Left ventricle myocardium superior (tissue), 1 donor: Measurements from ENCODE around the gene GRIK5. TPM values are rescaled to one million over a fixed set of nuclear protein-coding genes. Genes with fewer than 3 reads are reported as not detected.
A peak's percentile ranks its signal among the peaks of the same experiment; 100 is the strongest.
"Not testable (repeated sequence)": the region's sequence is repeated elsewhere in the genome, so short reads cannot be mapped to it uniquely, and the experiment has no call there.

Experiments
- ATAC-seq: fragments of 200-7000 bp; cut with Tn5 transposase; one replicate; pipeline ENCODE4 v1.9.1; 2020; ENCODE audit warnings: mild to moderate bottlenecking, moderate library complexity
- DNase-seq: peaks from one replicate; pipeline ENCODE4 v3.0.0-alpha.2; 2020
- intact Hi-C: fragments of 100-400 bp; cut with micrococcal nuclease; formaldehyde crosslinking; loops from one replicate; pipeline ENCODE4 v1.11.0; 2022
- total RNA-seq: library from RNA; stranded (reverse); fragmentation: NEBNext Ultra II Directional; extraction: Animal tissue kit (Norgen Biotek cat#: 25700); gene quantifications from one replicate; pipeline ENCODE4 v1.2.1, GENCODE V29; 2021
- donor health status: DM: no; HTN: yes; CAD: no; lungs with severe emphysema.

GRIK5 gene
- total RNA-seq, 1 donor from 2014 or later: 5.4 TPM

DNA sequence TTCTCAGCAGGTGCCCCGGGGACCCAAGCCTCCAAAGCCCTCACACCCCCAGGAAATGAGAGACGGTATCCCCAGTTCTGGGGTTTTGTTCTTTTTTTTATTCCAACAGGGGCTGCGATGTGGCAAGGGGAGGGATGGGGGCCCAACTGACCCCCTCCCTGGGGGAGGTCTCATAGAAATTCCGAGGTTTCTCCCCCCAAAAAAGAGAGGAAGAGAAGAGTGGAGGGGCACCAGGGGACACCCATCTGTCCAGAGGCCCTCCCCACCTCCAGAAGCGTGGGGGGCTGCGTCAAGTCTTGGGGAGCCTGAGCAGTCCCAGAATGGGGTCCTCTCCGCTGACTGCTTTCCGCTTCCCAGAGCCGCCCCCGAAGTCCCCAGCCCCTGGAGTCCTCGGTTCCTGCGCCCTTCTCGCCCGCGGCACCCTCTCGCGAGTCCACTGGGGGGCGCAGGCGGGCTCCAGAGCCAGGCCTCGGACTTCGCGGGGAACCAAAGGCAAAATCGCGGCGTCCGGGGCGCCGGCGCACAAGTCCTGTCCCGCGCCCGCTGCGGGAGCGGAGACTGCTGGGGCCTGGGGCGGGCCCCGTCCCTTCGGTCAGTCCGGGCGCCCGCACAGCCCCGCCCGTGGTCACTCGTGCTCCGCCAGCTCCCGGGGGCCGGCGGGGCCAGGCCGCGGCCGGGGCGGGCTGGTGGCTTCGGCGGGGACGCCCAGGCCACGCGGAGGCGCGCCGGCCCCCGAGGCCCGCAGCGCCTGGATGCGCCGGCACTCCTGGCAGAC is 71.6 kb downstream of the GRIK5 start:
- ATAC-seq: peak; percentile 14
- DNase-seq: peak; percentile 73
- intact Hi-C loops: no loop called here

DNA sequence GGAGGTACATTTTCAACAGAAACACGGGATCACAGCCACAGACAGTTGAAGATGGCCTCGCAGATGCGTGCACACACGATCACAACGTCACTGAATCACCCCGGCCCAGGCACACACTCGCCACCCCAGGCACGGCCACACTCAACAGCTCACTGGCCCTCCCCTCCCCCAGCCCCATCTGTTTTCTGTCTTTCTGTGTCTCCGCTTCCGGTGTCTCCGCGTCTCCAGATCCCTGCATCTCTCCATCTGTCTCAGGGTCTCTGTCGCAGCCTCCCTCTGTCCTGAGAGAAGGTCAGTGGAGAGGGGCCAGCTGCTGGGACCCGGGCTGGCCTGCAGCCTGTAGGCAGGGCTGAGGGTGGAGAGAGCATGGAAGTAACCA is 72.2 kb downstream of the GRIK5 start:
- no peak for ATAC-seq
- no peak for DNase-seq

DNA sequence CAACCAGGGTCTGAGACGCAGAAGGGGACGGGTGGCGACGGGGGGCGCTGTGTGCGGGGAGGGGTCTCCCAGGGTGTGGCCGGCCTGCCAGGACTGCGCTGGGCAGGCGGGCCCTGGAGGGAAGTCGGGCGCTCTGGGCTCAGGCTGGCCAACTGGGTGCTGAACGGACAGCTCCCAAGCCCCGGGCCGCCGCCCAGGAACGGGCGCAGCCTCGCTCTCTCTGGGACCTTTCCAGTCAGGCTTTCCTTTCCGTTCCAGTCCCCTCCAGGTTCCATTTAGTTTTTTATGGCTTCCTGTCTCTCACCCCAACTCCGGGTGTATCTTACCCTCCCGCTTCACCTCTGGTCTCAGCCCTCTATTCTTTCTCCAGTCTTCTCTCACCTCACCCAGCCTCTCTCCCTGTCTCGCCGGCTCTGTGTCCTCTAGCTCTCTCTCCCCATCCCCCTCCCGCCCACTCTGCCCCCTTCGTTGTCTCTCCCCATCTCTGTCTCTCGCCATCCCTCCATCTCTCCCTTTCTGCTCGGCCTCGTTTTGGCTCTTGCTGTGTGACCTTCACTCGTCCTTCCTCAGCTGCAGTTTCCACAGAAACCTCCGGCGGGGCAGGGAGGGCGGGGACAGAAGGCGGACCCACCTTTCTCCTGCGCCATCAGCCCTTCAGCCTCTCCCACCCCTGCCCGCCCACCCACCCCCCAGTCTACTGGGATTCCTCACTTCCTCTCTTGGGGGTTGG is 72.7 kb downstream of the GRIK5 start:
- intact Hi-C loops: no loop called here
- DNase-seq (peak; percentile 78), ATAC-seq (peak; percentile 24)

More for the DNA sequence above, 72.2 kb downstream of the GRIK5 start:
- intact Hi-C loops: no loop called here

DNA sequence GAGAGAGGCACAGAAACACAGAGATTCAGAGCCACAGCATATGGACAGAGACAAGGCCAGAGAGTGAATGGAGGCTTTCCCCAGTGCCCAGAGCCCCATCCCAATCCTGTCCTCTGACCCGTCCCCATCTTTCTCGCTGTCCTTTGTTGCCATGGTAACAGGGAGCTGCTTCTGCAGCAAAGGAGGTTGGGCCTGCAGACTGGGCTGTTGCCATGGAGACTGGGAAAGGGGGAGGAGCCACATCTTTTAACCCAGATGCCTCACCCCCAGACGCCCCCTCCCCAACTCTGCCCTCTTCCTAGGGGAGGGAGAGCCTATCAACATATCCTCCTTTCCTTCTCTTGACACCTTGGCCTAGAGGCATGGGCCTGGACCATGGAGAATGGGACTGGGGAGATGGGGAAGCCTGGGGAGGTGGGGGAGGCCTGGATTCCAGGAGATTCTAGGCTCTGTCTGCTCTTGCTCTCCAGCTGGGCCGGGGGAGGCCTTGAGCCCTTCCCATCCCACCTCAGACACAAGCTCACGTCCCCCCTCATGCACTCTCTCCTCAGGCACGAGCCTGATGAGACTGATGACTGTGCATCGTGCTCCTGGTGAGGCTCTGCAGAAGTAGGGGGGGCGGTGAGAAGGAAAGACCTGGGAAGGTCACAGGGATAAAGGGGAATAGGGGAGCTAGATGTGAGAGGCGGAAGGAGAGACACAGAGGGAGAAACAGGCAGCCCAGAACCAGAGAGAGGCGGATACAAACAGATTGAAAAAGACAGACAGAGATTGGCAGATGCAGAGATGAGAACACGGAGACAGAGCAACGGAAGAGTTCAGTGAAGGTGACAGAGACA is 73.8 kb downstream of the GRIK5 start:
- intact Hi-C loops: no loop called here
- no peak for ATAC-seq
- DNase-seq: peak; percentile 10

DNA sequence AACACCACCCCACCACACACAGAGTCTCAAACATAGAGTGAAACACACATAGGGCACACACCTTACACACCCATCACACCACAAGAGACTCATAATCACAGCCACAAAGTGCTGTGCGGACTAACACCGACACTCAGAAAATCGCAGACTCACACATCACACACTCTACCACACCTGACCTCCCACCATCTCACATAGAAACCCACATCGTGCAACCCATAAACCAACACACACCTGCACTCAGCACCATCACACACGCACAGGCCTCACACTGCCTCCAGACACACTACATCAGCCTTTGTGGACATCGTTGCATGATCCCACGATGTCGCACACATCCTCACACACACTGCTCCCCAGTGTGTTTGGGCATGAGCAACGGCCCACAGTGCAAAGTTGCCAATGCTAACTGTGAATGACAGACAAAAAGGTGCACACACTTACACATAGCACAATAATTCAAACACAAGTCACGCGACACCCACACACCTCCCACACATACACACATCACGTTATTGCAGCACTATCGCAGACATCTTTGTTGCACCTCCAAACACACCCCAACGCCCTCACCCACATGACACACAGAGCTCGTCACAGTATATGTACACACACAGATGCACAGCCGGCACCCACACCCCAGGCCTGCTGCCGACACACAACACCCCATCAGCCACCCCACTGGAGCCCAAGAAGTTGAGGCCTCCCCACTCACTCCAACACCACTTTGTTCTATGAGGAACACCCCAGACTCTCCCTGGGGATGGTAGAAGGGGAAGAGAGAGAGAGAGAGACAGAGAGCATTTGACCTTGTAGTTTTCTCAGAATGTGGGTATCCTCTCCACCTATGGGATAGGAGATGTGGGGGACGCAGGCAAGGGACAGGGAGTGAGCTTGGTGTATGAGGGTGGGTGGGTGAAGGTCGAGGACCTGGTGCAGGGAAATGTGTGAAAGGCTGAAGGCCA is 74.7 kb downstream of the GRIK5 start:
- intact Hi-C loops: no loop called here
- DNase-seq (peak; percentile 12), ATAC-seq (no peak)

DNA sequence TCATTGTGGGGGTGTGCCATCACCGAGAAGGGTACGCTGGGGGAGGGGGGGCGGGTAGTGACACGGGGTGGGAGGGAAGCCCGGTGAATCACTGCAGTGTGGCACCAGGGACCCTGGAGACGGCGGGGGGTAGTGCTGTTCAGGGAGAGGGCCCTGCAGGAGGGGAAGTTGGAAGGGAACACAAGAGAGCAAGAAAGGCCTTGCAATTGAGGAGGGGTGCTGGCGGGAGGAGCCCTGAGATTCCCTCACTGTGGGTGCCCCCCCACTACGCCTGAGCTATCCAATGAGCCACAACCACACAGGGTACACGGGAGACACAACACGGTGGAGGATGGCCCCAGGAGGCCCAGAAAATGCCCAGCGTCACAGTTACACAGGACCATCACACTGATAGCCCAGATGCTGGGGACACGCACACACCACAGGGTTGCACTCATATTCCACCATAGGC is 75.5 kb downstream of the GRIK5 start:
- intact Hi-C loops: no loop called here
- no peak for ATAC-seq
- DNase-seq: no peak

DNA sequence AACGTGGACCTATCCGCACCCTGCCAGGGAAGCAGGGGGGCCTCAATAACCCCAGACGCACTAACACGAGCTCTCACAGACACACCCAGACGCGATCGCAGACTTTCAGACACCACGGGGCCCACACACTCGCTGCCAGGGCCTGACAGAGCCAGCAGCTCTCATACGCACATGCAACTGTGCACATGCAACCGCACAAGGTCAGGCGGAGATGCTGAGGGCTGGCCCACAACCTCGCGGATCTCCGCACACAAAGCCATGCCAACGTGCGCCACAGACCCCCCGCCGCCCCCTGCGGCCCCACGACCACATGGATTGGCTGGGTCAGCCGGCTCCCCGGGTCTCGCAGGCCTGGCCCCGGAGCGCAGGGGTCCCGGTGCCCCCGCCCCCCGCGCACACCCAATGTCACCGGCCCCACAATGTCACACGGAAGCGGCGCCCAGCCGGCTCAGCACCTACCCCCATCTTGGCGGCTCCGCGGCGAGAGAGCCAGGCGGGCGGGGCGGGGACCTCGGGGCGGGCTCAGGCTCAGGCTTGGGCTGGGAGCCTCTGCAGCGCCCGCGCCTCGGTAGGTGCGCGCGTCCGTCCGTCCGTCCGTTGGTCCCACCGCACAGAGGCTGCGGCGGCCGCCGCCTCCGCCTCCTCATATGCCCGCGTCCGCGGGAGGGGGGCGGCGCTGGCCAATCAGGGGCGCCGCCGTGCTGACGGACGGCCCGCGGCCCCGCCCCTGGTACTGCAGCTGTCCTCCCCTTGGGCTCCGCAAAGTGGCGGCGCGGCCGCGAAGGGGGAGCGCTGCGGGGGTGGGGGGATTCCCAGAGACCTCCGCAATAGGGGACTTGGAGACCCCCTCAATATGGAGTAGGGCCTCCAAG is 76.2 kb downstream of the GRIK5 start, which contains the start of gene ATP1A3:
TSS of gene ATP1A3 (minus strand) at position 619 of the 872 bp plus-strand sequence. CDS start at position 465, 154 bp downstream.
- DNase-seq (peak; percentile 87), ATAC-seq (peak; percentile 74)
- intact Hi-C loops: no loop called here

DNA sequence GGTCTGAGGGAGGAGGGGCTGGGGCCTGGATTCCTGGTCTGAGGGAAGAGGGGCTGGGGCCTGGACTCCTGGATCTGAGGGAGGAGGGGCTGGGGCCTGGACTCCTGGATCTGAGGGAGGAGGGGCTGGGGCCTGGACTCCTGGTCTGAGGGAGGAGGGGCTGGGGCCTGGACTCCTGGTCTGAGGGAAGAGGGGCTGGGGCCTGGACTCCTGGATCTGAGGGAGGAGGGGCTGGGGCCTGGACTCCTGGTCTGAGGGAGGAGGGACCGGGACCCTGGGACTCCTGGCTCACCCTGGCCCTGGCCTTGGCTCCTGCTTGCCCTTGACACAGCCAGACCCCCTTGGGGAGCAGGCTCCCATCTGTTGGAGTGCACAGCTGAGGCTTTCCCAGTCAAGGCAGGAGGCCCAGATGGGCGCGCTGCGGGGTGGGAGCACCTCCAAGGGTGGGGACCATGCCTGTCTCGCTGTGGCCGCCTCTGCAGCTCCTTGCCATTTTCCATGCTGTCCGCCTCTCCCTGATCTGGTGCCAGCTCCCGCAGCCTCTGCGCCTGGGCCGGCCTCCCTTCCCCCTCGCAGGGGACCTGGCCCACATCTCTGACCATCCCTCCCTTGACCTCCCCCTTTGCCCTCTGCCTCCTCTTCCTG is 78.0 kb downstream of the GRIK5 start:
- ATAC-seq: peak; percentile 2
- DNase-seq: peak; percentile 60
- intact Hi-C loops: not testable (repeated sequence)

DNA sequence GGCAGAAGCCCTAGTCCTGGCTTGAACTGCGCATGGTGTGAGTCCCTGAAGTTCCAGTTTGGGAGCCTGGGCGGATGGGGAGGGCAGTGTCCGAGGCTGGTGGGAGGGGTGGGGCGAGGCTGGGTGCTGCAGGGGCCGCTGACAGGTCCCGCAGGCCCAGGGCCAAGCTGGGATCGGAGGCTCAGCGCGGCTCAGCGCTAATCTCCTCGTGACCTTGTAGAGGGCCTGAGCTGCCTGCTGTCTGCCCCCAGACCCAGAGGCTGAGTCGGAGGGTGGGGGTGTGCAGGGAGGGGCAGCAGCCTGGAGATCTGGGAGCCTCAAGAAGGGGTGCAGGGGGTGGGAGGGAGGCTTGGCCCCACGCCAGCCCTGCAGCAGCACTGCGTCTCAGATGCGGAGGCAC is 79.0 kb downstream of the GRIK5 start:
- intact Hi-C loops: no loop called here
- ATAC-seq (peak; percentile 63), DNase-seq (peak; percentile 89)

DNA sequence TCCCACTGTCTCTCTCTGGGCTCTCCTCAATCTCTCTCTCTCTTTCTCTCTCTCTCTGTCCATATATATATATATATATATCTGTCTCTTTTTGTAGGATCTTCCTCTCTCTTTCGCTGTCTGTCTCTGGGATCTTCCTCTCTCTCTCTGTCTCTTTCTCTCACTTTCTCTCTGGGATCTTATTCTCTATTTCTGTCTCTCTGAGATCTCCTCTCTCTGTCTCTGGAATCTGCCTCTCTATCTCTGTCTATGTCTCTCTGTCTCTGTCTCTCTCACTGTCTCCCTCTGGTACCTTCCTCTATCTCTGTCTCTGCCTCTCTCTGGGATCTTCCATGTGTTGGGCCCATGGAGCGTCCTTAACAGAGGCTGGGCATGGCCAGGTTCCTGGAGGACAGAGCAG is 79.4 kb downstream of the GRIK5 start:
- ATAC-seq (no peak), DNase-seq (no peak)
- intact Hi-C loops: no loop called here

DNA sequence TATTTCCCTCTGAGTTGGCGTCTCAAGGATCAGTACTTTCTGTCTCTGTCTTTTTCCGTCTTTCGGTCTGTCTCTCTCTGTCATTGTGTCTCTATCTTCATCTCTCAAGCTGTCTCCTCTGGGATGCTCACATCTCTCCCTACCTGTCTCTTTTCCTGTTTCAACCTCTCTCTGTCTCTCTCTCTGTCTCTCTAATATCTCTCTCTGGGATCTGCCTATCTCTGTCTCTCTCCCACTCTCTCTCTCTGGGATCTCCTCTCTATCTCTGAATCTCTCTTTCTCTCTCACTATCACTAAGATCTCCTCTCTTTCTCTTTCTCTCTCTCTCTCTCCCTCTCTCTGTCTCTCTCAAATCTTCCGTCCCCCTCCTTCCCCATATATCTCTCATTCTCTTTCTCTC is 80.0 kb downstream of the GRIK5 start:
- ATAC-seq (no peak), DNase-seq (no peak)
- intact Hi-C loops: no loop called here

DNA sequence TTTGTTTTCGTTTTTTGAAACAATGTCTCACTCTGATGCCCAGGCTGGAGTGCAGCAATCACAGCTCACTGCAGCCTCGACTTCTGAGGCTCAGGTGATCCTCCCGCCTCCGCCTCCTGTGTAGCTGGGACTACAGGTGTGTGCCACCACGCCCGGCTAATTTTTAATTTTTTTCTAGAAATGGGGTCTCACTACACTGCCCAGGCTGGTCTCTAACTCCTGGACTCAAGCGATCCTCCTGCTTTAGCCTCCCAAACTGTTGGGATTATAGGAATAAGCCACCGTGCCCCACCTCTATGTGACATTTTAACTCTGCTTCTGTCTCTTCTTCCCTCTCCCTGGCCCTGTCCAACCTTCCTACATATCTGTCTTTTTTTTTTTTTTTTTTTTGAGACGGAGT is 81.1 kb downstream of the GRIK5 start:
- no peak for ATAC-seq

DNA sequence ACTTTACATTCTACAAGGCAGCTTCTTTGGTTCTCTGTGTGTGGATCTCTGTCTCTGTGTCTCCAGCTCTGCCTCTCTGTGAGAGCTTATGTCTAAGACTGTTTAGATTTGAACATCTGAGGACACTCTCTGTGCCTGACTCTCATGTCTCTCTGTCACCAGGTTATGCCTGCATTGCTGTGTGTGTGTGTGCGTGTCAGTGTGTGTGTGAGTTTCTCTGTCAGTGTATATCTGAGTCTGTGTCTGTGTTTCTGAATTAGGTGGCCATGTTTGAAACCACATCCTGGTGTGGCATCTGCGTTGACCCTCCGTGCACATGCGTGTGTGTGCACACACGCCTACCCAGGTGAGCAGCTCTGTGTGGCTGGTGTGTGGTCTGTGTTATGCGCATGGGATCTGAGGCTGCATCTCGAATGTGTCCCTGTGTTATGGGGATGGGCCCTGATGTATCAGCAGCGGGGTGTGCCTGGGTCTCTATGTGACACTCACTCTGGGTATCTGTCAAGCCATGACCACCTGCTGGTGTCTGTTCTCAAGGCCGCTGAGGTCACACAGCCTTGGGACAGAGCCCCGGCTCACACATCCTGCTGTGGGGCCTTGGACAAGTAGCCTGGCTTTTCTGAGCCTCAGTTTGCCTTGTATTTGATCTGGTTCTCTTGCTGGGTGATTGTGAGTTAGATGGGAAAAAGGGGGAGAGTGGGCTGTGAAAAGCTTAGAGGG is 82.7 kb downstream of the GRIK5 start:
- intact Hi-C loops: no loop called here
- DNase-seq: no peak
- no peak for ATAC-seq

More for the DNA sequence above, 81.1 kb downstream of the GRIK5 start:
- DNase-seq: no peak
- intact Hi-C loops: no loop called here

DNA sequence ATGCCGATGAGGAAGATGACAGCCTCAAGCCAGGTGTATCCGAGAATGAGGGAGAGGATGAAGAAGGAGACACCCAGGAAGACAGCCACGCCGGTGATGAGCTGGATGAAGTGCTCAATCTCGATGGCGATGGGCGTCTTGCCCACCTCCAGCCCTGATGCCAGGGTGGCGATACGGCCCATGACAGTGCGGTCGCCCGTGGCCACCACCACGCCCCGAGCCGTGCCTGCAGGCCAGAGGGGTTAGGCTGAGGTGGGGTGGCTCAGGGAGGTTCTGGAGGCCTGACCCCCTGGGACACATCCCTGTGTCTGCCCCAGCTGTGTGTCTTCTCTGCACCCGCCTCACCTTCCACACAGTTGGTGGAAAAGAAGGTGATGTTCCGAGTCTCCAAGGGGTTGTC is 85.0 kb downstream of the GRIK5 start:
- ATAC-seq (no peak), DNase-seq (no peak)
- intact Hi-C loops: no loop called here

DNA sequence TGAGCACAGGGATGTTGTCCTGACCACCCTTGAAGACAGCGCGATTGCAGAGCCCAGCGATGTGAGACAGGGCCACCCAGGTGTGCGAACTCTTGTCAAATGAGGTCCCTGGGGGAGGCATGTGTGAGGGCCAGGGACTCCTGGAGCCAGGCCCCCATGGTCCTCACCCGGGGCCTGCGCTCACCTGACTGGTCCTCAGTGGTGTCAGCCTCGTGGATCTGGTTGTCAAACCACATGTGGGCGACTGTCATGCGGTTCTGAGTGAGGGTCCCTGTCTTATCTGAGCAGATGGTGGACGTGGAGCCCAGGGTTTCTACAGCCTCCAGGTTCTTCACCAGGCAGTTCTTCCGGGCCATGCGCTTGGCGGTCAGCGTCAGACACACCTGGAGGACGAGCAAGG is 88.3 kb downstream of the GRIK5 start:
- intact Hi-C loops: no loop called here
- ATAC-seq: no peak
- no peak for DNase-seq

DNA sequence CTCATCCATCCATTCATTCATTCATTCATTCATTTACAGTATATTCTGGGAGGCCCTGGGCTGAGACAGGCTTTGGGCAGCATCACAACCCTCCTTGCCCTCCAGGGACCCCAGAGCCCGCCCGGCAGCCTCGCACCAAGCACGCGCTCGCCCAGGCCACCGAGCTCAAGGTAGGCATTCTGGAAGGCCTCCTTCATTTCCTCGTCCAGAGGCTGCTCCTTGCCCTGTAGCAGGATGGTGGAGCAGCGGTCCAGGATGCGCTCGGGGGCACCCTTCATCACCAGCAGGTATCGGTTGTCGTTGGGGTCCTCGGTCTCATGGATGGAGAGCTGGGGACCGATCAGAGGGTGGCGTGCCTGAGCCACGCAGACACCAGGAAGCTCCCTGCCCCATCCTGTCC is 91.5 kb downstream of the GRIK5 start:
- no peak for ATAC-seq
- DNase-seq: no peak
- intact Hi-C loops: no loop called here

DNA sequence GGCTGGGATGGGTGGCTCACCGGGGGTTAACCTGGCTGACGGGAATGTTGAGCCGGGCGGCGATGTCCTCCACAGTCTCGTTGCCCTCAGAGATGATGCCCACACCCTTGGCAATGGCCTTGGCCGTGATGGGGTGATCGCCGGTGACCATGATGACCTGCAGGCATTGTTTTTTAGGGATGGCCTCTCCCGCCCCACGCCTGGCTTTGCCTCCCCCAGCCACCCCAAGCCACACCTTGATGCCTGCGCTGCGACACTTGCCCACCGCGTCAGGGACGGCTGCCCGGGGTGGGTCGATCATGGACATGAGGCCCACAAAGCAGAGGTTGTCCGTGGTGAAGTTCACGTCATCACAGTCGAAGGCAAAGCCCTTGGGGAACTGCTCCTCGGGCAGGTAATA is 92.1 kb downstream of the GRIK5 start:
- intact Hi-C loops: no loop called here
- ATAC-seq (no peak), DNase-seq (no peak)
